Natural killer cell (primary cell): Measurements from ENCODE around the gene KCNH3. TPM values are rescaled to one million over a fixed set of nuclear protein-coding genes. Genes with fewer than 3 reads are reported as not detected.

Experiments
- total RNA-seq, 4 donors: library from RNA; stranded (reverse); fragments of 120-200 nt in 1 of 4; gene quantifications; one replicate each; pipeline versions ENCODE4 v1.2.3 to v1.2.4, GENCODE V29; 2013 to 2022

Gene KCNH3
- total RNA-seq, 3 donors from 2014 or later (not counting 1 experiment from before 2014, with no cell fraction given): 1.2 to 1.7 (median 1.6) TPM

Other genes with a start within 250 kb of the KCNH3 start
- gene PRPH, start 243.9 kb upstream of the KCNH3 start, total RNA-seq: not detected
- 1 to 10 TPM in 2 of 3 donors, under 1 TPM in 1; 0.58 to 3.0 (median 2.2) TPM for gene TROAP, start 215.8 kb upstream of the KCNH3 start, total RNA-seq
- not detected for gene C1QL4, start 201.8 kb upstream of the KCNH3 start, total RNA-seq
- gene DNAJC22, start 192.1 kb upstream of the KCNH3 start, total RNA-seq: not detected
- 10 to 100 TPM; 14.6 to 18.4 (median 15.4) TPM for gene SPATS2, start 171.6 kb upstream of the KCNH3 start, total RNA-seq
- 10 to 100 TPM; 78.4 to 96.5 (median 83.9) TPM for gene MCRS1, start 29.1 kb downstream of the KCNH3 start, total RNA-seq
- under 1 TPM; 0.56 to 0.85 (median 0.77) TPM for gene FAM186B, start 66.6 kb downstream of the KCNH3 start, total RNA-seq
- gene PRPF40B, start 84.5 kb downstream of the KCNH3 start, total RNA-seq: 1 to 10 TPM; 5.6 to 6.8 (median 5.9) TPM
- 10 to 100 TPM; 54.2 to 82.6 (median 58.7) TPM for gene FMNL3, start 168.4 kb downstream of the KCNH3 start, total RNA-seq
- 100 to 1,000 TPM; 326 to 375 (median 366) TPM for gene TMBIM6, start 202.5 kb downstream of the KCNH3 start, total RNA-seq